Measurements from ENCODE around the gene MALAT1. TPM values are rescaled to one million over a fixed set of nuclear protein-coding genes. Genes with fewer than 3 reads are reported as not detected.

MALAT1 gene
- total RNA-seq, 1 experiment from 2014 or later, result 6,000 TPM

- Histone ChIP-seq H3K9me3 (ENCODE audit: control insufficient read depth in 1 of 2, insufficient read depth in 1 of 2, low read depth in 1 of 2, low read length in 2 of 2) (no peaks in the 10 kb centered on the region), H3K27ac (ENCODE audit: low read depth, low read length) (peak overlapping the region; percentile 98), H3K4me3 (replicated peaks in 1 of 2; ENCODE audit: low read depth in 1 of 2, low read length in 2 of 2) (peak overlapping the region in 1 of 2 experiments; percentile 27; a peak in 2 of 4 replicates), H3K27me3 (ENCODE audit: insufficient read depth, low read length) (no peaks in the 10 kb centered on the region), H3K4me1 (ENCODE audit: control insufficient read depth in 1 of 2, insufficient read depth in 2 of 2, low read length in 2 of 2) (peaks cover 88 to 95% of the 10 kb centered on the region in 2 experiments), H4K20me1 (ENCODE audit: insufficient read depth) (no peaks in the 10 kb centered on the region), H2AFZ (ENCODE audit: low read depth, low read length, poor library complexity, severe bottlenecking) (peak overlapping the region; percentile 20), H3K79me2 (ENCODE audit: insufficient read depth, low read length) (0 out of 2 replicates have a peak, but pooled peaks cover 8% of the 10 kb centered on the region), H3K36me3 (ENCODE audit: control insufficient read depth in 1 of 2, insufficient read depth in 2 of 2, low read length in 2 of 2) (no peaks in the 10 kb centered on the region), H3K9ac (ENCODE audit: low read length) (peak overlapping the region; percentile 67), H3K9me2 (ENCODE audit: insufficient read depth) (no peaks in the 10 kb centered on the region), H3K4me2 (ENCODE audit: low read length) (peak overlapping the region; percentile 77)
- DNase-seq (ENCODE audit: low read depth, low spot score), result no peak
- intact Hi-C loops (cut with micrococcal nuclease), result no loop called here
- CTCF ChIA-PET, result interaction anchor here (1.2 to 1.4 kb wide), 3 partner anchors 9 to 19 kb away, joined by 7 to 11 read pairs (median 8); no protein-coding TSS in a partner anchor
- ATAC-seq, result peak; percentile 3
- POLR2A ChIA-PET, result interaction anchor here (12.6 to 26.7 kb wide), 3 partner anchors 14 to 67 kb away, joined by 575 to 1499 read pairs (median 910); partner anchors contain the start of genes MALAT1 and NEAT1
- BruUV-seq (replicated peaks), result no TSS peak
- RAD21 ChIA-PET (ENCODE audit: low non-redundant PET in 1 of 2, low total read pairs in 2 of 2, uncharacterized antibody in 2 of 2, unreplicated experiment in 2 of 2), result interaction anchor here in 1 of 2 experiments (1.2 kb wide), 1 partner anchor 9 kb away, joined by 3 read pairs; no protein-coding TSS in a partner anchor
- no peak for TF ChIP-seq SRF (IDR thresholded peaks at IDR 0.05; ENCODE audit: low read depth)
- TF ChIP-seq TCF7L2 (IDR thresholded peaks at IDR 0.05; ENCODE audit: borderline replicate concordance, extremely low read depth, insufficient read depth, insufficient read length), result no peak
- TF ChIP-seq EZH2phosphoT487 (IDR thresholded peaks at IDR 0.05; ENCODE audit: borderline replicate concordance), result no peak
- no peak for TF ChIP-seq ZBTB33 (IDR thresholded peaks at IDR 0.05; ENCODE audit: extremely low read depth, insufficient replicate concordance, low read length)
- TF ChIP-seq CEBPB (IDR thresholded peaks at IDR 0.05; ENCODE audit: low read depth), result no peak
- no peak for TF ChIP-seq POLR2A (IDR thresholded peaks at IDR 0.05; ENCODE audit: borderline replicate concordance, extremely low read depth, insufficient read depth, insufficient read length)
- TF ChIP-seq SP1 (IDR thresholded peaks at IDR 0.05; ENCODE audit: low read depth), result no peak
- no peak for TF ChIP-seq ELF1 (IDR thresholded peaks at IDR 0.05; ENCODE audit: borderline replicate concordance, low read depth)
- TF ChIP-seq YY1 (IDR thresholded peaks at IDR 0.05; ENCODE audit: extremely low read depth, insufficient replicate concordance, low read depth, low read length), result no peak
- TF ChIP-seq JUND (IDR thresholded peaks at IDR 0.05), result no peak
- TF ChIP-seq REST (IDR thresholded peaks at IDR 0.05; ENCODE audit: low read depth), result no peak
- TF ChIP-seq SIN3A (IDR thresholded peaks at IDR 0.05; ENCODE audit: low read depth), result no peak
- no peak for TF ChIP-seq RAD21 (IDR thresholded peaks at IDR 0.05; ENCODE audit: low read depth)
- no peak for TF ChIP-seq ZFX (IDR thresholded peaks at IDR 0.05)
- TF ChIP-seq EZH2 (IDR thresholded peaks at IDR 0.05), result no peak
These were observed 10.4 kb upstream of the MALAT1 start for GRCh38 chr11:65488273-65489034.

All from HCT116 (cell line).